Adrenal gland (tissue), 5 donors: Measurements from ENCODE around the gene PTGS1.

Source experiments
- POLR2A ChIP-seq, 2 donors: fragments of 450-650 bp; IDR thresholded peaks; one replicate each; pipeline ENCODE4 v1.6.1; 2017; ENCODE audit warnings: antibody characterized with exemption in 2 of 2, mild to moderate bottlenecking in 2 of 2, moderate library complexity in 1 of 2
- TF ChIP-seq, protein P1 (sequence below), 6 experiments: fragments of 450-650 bp in 4 of 6; fragments of 200-600 bp in 2 of 6; sonication (generic) in 1 of 6; IDR thresholded peaks; 1 replicate in 5 of 6; 2 replicates in 1 of 6; pipeline versions ENCODE4 v1.5.1 to v1.8.0; 2016 to 2021; ENCODE audit warnings: antibody characterized with exemption in 6 of 6, mild to moderate bottlenecking in 2 of 6, moderate library complexity in 1 of 6
- donor health status: DM: no; HTN: no; CAD: no.

GRCh38 chr9:122386311-122386872 lies 15.6 kb downstream of the PTGS1 start:
- TF ChIP-seq, protein P1, sequence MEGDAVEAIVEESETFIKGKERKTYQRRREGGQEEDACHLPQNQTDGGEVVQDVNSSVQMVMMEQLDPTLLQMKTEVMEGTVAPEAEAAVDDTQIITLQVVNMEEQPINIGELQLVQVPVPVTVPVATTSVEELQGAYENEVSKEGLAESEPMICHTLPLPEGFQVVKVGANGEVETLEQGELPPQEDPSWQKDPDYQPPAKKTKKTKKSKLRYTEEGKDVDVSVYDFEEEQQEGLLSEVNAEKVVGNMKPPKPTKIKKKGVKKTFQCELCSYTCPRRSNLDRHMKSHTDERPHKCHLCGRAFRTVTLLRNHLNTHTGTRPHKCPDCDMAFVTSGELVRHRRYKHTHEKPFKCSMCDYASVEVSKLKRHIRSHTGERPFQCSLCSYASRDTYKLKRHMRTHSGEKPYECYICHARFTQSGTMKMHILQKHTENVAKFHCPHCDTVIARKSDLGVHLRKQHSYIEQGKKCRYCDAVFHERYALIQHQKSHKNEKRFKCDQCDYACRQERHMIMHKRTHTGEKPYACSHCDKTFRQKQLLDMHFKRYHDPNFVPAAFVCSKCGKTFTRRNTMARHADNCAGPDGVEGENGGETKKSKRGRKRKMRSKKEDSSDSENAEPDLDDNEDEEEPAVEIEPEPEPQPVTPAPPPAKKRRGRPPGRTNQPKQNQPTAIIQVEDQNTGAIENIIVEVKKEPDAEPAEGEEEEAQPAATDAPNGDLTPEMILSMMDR (IDR thresholded peaks at IDR 0.05), result no peak
- no peak for TF ChIP-seq POLR2A (IDR thresholded peaks at IDR 0.05)
